Left ventricle myocardium superior (tissue), 1 donor: ENCODE results near the gene ZNF773. TPM values are rescaled to one million over a fixed set of nuclear protein-coding genes. Genes with fewer than 3 reads are reported as not detected.

Experiments
- ATAC-seq: fragments of 200-7000 bp; cut with Tn5 transposase; one replicate; pipeline ENCODE4 v1.9.1; 2020; ENCODE audit warnings: mild to moderate bottlenecking, moderate library complexity
- DNase-seq: peaks from one replicate; pipeline ENCODE4 v3.0.0-alpha.2; 2020
- intact Hi-C: fragments of 100-400 bp; cut with micrococcal nuclease; formaldehyde crosslinking; loops from one replicate; pipeline ENCODE4 v1.11.0; 2022
- total RNA-seq: library from RNA; stranded (reverse); fragmentation: NEBNext Ultra II Directional; extraction: Animal tissue kit (Norgen Biotek cat#: 25700); gene quantifications from one replicate; pipeline ENCODE4 v1.2.1, GENCODE V29; 2021
- donor health status: DM: no; HTN: yes; CAD: no; lungs with severe emphysema.

The ZNF773 gene
- total RNA-seq, 1 donor from 2014 or later: 6.0 TPM

DNA sequence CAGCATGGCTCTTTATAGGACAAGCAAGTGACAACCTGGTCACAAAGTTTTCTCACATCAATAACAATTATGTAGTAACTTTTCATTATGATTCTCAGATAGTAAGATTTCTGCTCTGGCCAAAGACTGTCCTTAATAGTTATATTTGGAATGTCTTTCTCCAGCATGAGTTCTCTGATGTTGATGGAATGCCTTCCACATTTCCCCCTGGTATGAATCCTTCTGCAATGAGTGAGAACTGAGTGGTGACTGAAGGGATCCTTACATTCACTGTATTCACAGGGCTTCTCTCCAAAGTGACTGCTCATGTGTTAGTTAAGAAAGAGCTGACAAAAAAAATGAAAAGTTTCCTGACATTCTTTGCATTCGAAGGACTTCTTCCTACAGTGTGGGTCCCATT, 46.8 kb downstream of the ZNF773 start:
- ATAC-seq: no peak
- intact Hi-C loops: no loop called here
- DNase-seq: no peak

- intact Hi-C loops: no loop called here
- ATAC-seq (no peak), DNase-seq (no peak)
Measured at GRCh38 chr19:57552432-57552831, 52.7 kb downstream of the ZNF773 start.

- intact Hi-C loops: no loop called here
- DNase-seq (no peak), ATAC-seq (no peak)
Measured at GRCh38 chr19:57557659-57558058, 57.9 kb downstream of the ZNF773 start.

Other genes starting within 250 kb of the ZNF773 start
- 26.4 TPM for gene ZNF460, start 219.5 kb upstream of the ZNF773 start, total RNA-seq
- 6.1 TPM for gene ZNF543, start 179.5 kb upstream of the ZNF773 start, total RNA-seq
- 8.3 TPM for gene ZNF304, start 148.7 kb upstream of the ZNF773 start, total RNA-seq
- gene TRAPPC2B, start 136.4 kb upstream of the ZNF773 start, total RNA-seq: 10.9 TPM
- gene ZNF547, start 136.4 kb upstream of the ZNF773 start, total RNA-seq: 3.2 TPM
- gene ZNF548, start 110.1 kb upstream of the ZNF773 start, total RNA-seq: 17.8 TPM
- 8.8 TPM for gene ZNF17, start 88.8 kb upstream of the ZNF773 start, total RNA-seq
- gene ZNF749, start 64.6 kb upstream of the ZNF773 start, total RNA-seq: 3.3 TPM
- gene VN1R1, start 42.8 kb upstream of the ZNF773 start, total RNA-seq: 4.1 TPM
- 24.0 TPM for gene ZNF772, start 22.4 kb upstream of the ZNF773 start, total RNA-seq
- gene ZNF419, start 12.2 kb upstream of the ZNF773 start, total RNA-seq: 9.1 TPM
- 4.1 TPM for gene ZNF549, start 27.4 kb downstream of the ZNF773 start, total RNA-seq
- 8.4 TPM for gene ZNF550, start 59.9 kb downstream of the ZNF773 start, total RNA-seq
- 4.8 TPM for gene ZNF416, start 79.0 kb downstream of the ZNF773 start, total RNA-seq
- 4.1 TPM for gene ZIK1, start 84.2 kb downstream of the ZNF773 start, total RNA-seq
- gene ZNF530, start 99.9 kb downstream of the ZNF773 start, total RNA-seq: 3.9 TPM
- 12.9 TPM for gene ZNF134, start 114.3 kb downstream of the ZNF773 start, total RNA-seq
- 11.1 TPM for gene ZNF211, start 133.2 kb downstream of the ZNF773 start, total RNA-seq
- gene ZSCAN4, start 169.0 kb downstream of the ZNF773 start, total RNA-seq: not detected
- 3.1 TPM for gene ZNF551, start 182.0 kb downstream of the ZNF773 start, total RNA-seq
- gene ZNF154, start 209.3 kb downstream of the ZNF773 start, total RNA-seq: 3.5 TPM
- gene ZNF671, start 227.7 kb downstream of the ZNF773 start, total RNA-seq: 6.7 TPM
- gene ZNF776, start 246.9 kb downstream of the ZNF773 start, total RNA-seq: 15.9 TPM